Dermis blood vessel endothelial cell (primary cell): ENCODE results near the gene NEDD4L. TPM values are rescaled to one million over a fixed set of nuclear protein-coding genes. Genes with fewer than 3 reads are reported as not detected.
"Not testable (repeated sequence)": the region's sequence is repeated elsewhere in the genome, so short reads cannot be mapped to it uniquely, and the experiment has no call there.

Source experiments
- DNase-seq: peaks from one replicate; pipeline ENCODE4 v3.0.0; 2010
- total RNA-seq: library from RNA; depleted of rRNA; stranded (reverse); fragments of >200 nt; gene quantifications from 2 replicates; pipeline ENCODE4 v1.2.3, GENCODE V29; 2014

The NEDD4L gene
- total RNA-seq, 1 donor from 2014 or later, result 15.1 TPM

- no peak for DNase-seq
Measured at GRCh38 chr18:58158008-58158407, 114.0 kb downstream of the NEDD4L start.

- no peak for DNase-seq
Measured at GRCh38 chr18:58158459-58158858, 114.4 kb downstream of the NEDD4L start.

GRCh38 chr18:58161659-58162058, 117.6 kb downstream of the NEDD4L start:
- no peak for DNase-seq

- no peak for DNase-seq
Measured at GRCh38 chr18:58162127-58162526, 118.1 kb downstream of the NEDD4L start.

- DNase-seq, result no peak
Measured at GRCh38 chr18:58163004-58163590, 119.1 kb downstream of the NEDD4L start.

- no peak for DNase-seq
Measured at GRCh38 chr18:58166278-58166844, 122.3 kb downstream of the NEDD4L start.

GRCh38 chr18:58167073-58167472, 123.0 kb downstream of the NEDD4L start:
- no peak for DNase-seq

GRCh38 chr18:58168221-58168620, 124.2 kb downstream of the NEDD4L start:
- DNase-seq, result no peak

GRCh38 chr18:58168993-58169392, 125.0 kb downstream of the NEDD4L start:
- DNase-seq, result no peak

GRCh38 chr18:58169472-58169871, 125.4 kb downstream of the NEDD4L start:
- no peak for DNase-seq

GRCh38 chr18:58170036-58170435, 126.0 kb downstream of the NEDD4L start:
- not testable (repeated sequence) for DNase-seq

GRCh38 chr18:58172031-58172430, 128.0 kb downstream of the NEDD4L start:
- no peak for DNase-seq

GRCh38 chr18:58174285-58174684, 130.3 kb downstream of the NEDD4L start:
- no peak for DNase-seq

- DNase-seq, result no peak
Measured at GRCh38 chr18:58175122-58175785, 131.2 kb downstream of the NEDD4L start.

- no peak for DNase-seq
Measured at GRCh38 chr18:58175786-58176176, 131.8 kb downstream of the NEDD4L start.

GRCh38 chr18:58177004-58177717, 133.1 kb downstream of the NEDD4L start:
- DNase-seq, result peak; percentile 77

GRCh38 chr18:58177896-58178470, 134.0 kb downstream of the NEDD4L start:
- no peak for DNase-seq

- DNase-seq, result no peak
Measured at GRCh38 chr18:58178511-58178910, 134.5 kb downstream of the NEDD4L start.

GRCh38 chr18:58180172-58180571, 136.1 kb downstream of the NEDD4L start:
- DNase-seq, result no peak

GRCh38 chr18:58180738-58181353, 136.8 kb downstream of the NEDD4L start:
- peak; percentile 76 for DNase-seq

- DNase-seq, result no peak
Measured at GRCh38 chr18:58181988-58182387, 138.0 kb downstream of the NEDD4L start.

GRCh38 chr18:58183226-58183625, 139.2 kb downstream of the NEDD4L start:
- no peak for DNase-seq
